HS-5 (cell line): ENCODE data around the gene MAP3K4.
"Not testable (repeated sequence)": the region's sequence is repeated elsewhere in the genome, so short reads cannot be mapped to it uniquely, and the experiment has no call there.

ENCODE experiments used
- DNase-seq: peaks from one replicate; pipeline ENCODE4 v3.0.0-alpha.2; 2012; ENCODE audit warnings: low read depth

MAP3K4 gene

DNA sequence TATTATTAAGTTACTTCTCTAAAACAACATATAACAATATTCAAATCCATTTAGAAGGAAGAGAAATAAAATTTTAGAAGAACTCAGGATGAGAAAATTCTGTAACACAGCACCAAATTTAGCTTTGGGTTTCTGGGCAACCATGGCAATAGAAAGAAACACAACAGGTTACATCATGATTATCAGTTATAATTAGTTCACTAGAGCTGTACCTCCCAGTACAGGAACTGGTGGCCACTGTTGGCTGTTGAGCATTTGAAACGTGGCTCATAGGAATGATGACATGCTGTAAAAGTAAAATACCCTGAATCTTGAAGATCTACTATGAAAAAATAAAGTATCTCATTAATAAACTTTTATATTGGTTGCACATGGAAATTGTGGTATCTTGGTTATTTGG is 23.7 kb upstream of the MAP3K4 start:
- no peak for DNase-seq

- DNase-seq = no peak
Measured at GRCh38 chr6:160971171-160971570, 20.4 kb upstream of the MAP3K4 start.

GRCh38 chr6:160972111-160972510 is 19.5 kb upstream of the MAP3K4 start:
- DNase-seq = peak; percentile 60

GRCh38 chr6:160972594-160972993 is 19.0 kb upstream of the MAP3K4 start:
- not testable (repeated sequence) for DNase-seq

GRCh38 chr6:160973311-160974250 is 18.0 kb upstream of the MAP3K4 start:
- DNase-seq = no peak

GRCh38 chr6:160974304-160974771 is 17.2 kb upstream of the MAP3K4 start:
- peak; percentile 89 for DNase-seq

GRCh38 chr6:160975162-160975561 is 16.4 kb upstream of the MAP3K4 start:
- DNase-seq = no peak

- not testable (repeated sequence) for DNase-seq
Measured at GRCh38 chr6:160975961-160976360, 15.6 kb upstream of the MAP3K4 start.

DNA sequence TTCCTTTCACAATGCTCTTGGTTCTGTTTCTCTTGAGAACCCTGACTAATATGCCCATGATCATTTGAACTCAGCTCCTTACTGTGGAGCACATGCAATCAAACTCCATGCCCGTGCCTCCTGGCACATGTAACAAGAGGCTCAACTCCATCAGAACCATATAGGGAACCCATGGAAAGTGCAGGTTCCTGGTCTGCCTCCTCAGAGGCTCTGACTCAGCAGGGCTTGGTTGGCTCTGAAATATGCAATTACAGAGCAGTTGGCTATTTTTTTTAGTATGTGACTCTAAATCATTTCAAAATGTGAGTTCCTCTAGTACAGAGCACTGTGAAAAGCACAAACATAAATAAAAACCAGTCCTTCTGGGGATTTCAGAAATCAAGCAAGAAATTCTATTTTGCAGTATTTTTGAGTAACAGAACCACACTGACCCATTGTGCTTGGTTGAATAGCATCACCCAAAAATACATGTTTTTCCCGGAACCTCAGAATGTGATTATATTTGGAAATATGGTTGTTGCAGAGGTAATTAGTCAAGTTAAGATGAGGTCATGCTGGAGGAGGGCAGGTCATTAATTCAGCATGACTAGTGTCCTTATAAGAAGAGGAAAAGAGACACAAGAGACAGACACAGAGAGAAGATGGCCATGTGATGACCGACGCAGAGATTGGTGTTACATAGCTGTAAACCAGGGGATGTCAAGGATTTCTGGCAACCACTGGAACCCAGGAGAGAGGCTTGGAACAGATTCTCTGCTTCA is 13.2 kb upstream of the MAP3K4 start:
- DNase-seq = no peak

GRCh38 chr6:160979061-160979708 is 12.4 kb upstream of the MAP3K4 start:
- DNase-seq = no peak

DNA sequence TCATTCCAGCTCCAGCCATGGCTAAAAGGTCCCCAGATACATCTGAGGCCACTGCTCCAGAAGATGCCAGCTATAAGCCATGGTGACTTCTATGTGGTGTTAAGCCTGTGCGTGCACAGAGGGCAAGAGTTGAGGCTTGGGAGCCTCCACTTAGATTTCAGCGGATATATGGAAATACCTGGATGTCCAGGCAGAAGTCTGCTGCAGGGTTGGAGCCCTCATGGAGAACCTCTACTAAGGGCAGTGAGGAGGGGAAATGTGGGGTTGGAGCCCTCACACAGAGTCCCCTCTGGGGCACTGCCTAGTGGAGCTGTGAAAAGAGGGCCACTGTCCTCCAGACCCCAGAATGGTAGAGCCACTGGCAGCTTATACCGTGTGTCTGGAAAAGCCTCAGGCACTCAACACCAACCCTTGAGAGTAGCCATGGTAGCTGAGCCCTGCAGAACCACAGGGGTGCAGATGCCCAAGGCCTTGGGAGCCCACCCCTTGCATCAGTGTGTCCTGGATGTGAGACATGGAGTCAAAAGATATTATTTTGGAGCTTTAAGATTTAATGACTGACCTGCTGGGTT is 8.1 kb upstream of the MAP3K4 start:
- DNase-seq = not testable (repeated sequence)

GRCh38 chr6:160986851-160987250 is 4.7 kb upstream of the MAP3K4 start:
- DNase-seq = no peak

DNA sequence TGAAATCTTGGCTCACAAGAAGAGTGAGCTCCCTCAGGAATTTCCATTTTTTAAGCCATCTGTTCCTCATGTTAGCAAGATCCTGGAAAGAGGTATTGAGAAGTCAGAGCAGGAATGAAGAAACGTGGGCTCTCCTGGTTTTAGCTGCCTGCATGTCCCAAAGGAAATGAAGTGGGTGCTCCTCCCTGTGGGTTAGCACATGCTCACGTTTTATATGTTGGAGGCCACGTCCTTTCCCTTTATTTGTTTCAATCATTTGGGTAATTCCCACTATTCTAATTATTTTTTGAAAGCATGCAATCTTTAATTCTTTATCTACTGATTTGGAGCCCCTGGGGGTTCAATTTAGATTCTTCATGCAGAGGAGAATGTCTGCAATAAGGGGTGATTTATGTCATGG is 4.3 kb upstream of the MAP3K4 start:
- no peak for DNase-seq

DNA sequence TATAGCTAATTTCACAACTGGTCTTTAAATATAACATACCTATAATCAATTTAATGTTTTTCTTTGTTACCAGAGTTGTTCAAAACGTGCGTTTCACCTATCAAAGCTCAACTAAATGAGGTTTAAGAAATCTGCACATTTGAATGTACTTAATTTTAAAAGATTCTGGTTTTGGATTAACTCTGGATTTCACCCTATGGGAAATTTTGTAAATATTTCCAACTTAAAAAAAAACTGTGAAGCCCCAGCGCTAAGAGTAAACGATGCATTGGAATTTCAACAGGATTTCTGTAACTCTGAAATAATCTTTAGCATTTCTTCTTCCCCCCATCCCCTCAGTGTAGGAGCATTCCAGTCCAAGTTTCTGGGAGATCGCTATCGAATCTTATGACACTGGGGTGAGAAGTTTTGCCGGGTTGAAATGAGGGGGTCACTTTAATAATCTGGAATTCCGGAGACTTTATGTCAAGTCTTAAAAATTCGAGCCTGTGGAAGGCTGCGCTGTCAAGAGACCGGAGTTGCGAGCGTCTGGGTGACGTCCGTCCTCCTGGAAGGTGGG is 643 bp upstream of the MAP3K4 start:
- DNase-seq = no peak

GRCh38 chr6:160992061-160992979 is 751 bp downstream of the MAP3K4 start:
- no peak for DNase-seq

- DNase-seq = no peak
Measured at GRCh38 chr6:160992980-160993314, 1.4 kb downstream of the MAP3K4 start.

DNA sequence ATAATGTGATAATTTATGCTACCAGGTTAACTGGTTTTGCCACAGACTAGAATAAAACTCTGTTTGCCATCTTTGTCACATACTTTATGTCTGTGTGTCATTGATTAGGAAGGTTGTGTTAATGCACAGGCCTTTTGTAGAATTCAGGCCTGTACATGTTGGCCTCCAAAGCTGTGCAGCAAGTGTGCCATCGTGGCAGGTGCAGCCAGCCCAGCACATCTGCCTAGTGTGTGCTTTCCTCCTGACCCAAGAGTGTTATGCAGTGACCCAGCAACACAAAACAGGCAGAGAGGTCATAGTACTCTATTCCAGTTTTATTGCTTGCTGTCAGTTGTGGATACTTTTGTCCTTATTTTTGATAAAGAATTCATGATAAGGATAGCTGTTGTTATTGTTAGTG is 3.7 kb downstream of the MAP3K4 start:
- DNase-seq = no peak

GRCh38 chr6:160996131-160996601 is 4.6 kb downstream of the MAP3K4 start:
- DNase-seq = no peak

DNA sequence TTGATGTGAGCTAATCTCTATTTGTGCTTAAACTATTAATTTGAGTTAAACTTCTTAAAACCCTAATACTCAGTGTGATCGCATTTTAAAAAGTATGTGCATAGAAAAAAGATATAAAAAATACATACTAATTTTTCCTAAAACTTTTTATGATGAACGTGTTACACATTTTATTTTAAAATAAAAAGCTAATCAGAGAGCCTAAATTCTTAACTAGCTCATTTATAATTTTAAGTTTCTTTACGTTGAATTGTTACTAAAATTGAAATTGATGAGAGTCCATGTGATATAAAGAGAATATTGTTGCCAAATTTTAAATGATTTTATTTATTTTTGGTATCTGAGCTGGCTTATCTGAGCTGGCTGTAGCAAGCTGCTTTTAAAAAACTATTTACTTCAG is 6.6 kb downstream of the MAP3K4 start:
- no peak for DNase-seq

GRCh38 chr6:160998766-160999165 is 7.2 kb downstream of the MAP3K4 start:
- DNase-seq = no peak

GRCh38 chr6:160999516-160999915 is 7.9 kb downstream of the MAP3K4 start:
- DNase-seq = no peak
